ENCODE measurements around the gene PLXNA4. TPM values are rescaled to one million over a fixed set of nuclear protein-coding genes. Genes with fewer than 3 reads are reported as not detected.

The PLXNA4 gene
- total RNA-seq, 4 donors from 2014 or later: 4.8 to 19.7 (median 10.7) TPM

- no peak for ATAC-seq
Measured at GRCh38 chr7:132367795-132368194, 208.5 kb downstream of the PLXNA4 start.

GRCh38 chr7:132367004-132367403 lies 209.3 kb downstream of the PLXNA4 start:
- Histone ChIP-seq H3K27ac (no peak overlapping the region), H3K4me1 (no peaks in the 10 kb centered on the region), H3K27me3 (peaks cover 8% of the 10 kb centered on the region), H3K9me3 (no peaks in the 10 kb centered on the region), H3K36me3 (no peaks in the 10 kb centered on the region), H3K4me3 (no peak overlapping the region)
- no CpG with 5 or more reads among the region's 1 CpG for WGBS, 2 donors (ENCODE audit: low coverage in 1 of 2)
- ATAC-seq: no peak
- TF ChIP-seq CTCF (IDR thresholded peaks at IDR 0.05) (no peak), EP300 (IDR thresholded peaks at IDR 0.05) (no peak), POLR2A (IDR thresholded peaks at IDR 0.05) (no peak), POLR2AphosphoS5 (IDR thresholded peaks at IDR 0.05) (no peak)

More at GRCh38 chr7:132367795-132368194, 208.5 kb downstream of the PLXNA4 start:
- Histone ChIP-seq H3K4me3 (no peak overlapping the region), H3K27ac (no peak overlapping the region), H3K9me3 (no peaks in the 10 kb centered on the region), H3K36me3 (no peaks in the 10 kb centered on the region), H3K4me1 (no peaks in the 10 kb centered on the region), H3K27me3 (peaks cover 8% of the 10 kb centered on the region)
- WGBS, 2 donors (ENCODE audit: low coverage in 1 of 2): 89 to 92% methylated on average over 7 to 9 of the region's 9 CpGs
- TF ChIP-seq CTCF (IDR thresholded peaks at IDR 0.05) (no peak), EP300 (IDR thresholded peaks at IDR 0.05) (no peak), POLR2A (IDR thresholded peaks at IDR 0.05) (no peak), POLR2AphosphoS5 (IDR thresholded peaks at IDR 0.05) (no peak)

- H3K4me3 ChIP-seq: no peak overlapping the region
- 76 to 80% methylated on average over 3 to 5 of the region's 5 CpGs for WGBS, 2 donors (ENCODE audit: low coverage in 1 of 2)
- no peak overlapping the region for H3K27ac ChIP-seq
- no peaks in the 10 kb centered on the region for H3K4me1 ChIP-seq
- no peaks in the 10 kb centered on the region for H3K9me3 ChIP-seq
- TF ChIP-seq POLR2AphosphoS5 (IDR thresholded peaks at IDR 0.05) (no peak), CTCF (IDR thresholded peaks at IDR 0.05) (no peak), POLR2A (IDR thresholded peaks at IDR 0.05) (no peak), EP300 (IDR thresholded peaks at IDR 0.05) (no peak)
- H3K36me3 ChIP-seq: no peaks in the 10 kb centered on the region
- ATAC-seq: no peak
- H3K27me3 ChIP-seq: peaks cover 8% of the 10 kb centered on the region
Measured at GRCh38 chr7:132364226-132364625, 212.0 kb downstream of the PLXNA4 start.

GRCh38 chr7:132362059-132362458 lies 214.2 kb downstream of the PLXNA4 start:
- no peak overlapping the region for H3K27ac ChIP-seq
- WGBS, 2 donors (ENCODE audit: low coverage in 1 of 2): 89 to 100% methylated on average over 1 to 2 of the region's 2 CpGs
- H3K4me3 ChIP-seq: no peak overlapping the region
- H3K36me3 ChIP-seq: no peaks in the 10 kb centered on the region
- no peaks in the 10 kb centered on the region for H3K4me1 ChIP-seq
- H3K9me3 ChIP-seq: no peaks in the 10 kb centered on the region
- peaks cover 8% of the 10 kb centered on the region for H3K27me3 ChIP-seq
- no peak for ATAC-seq
- TF ChIP-seq POLR2A (IDR thresholded peaks at IDR 0.05) (no peak), POLR2AphosphoS5 (IDR thresholded peaks at IDR 0.05) (no peak), EP300 (IDR thresholded peaks at IDR 0.05) (no peak), CTCF (IDR thresholded peaks at IDR 0.05) (no peak)

- Histone ChIP-seq H3K27me3 (peaks cover 7% of the 10 kb centered on the region), H3K4me3 (no peak overlapping the region), H3K27ac (no peak overlapping the region), H3K9me3 (no peaks in the 10 kb centered on the region), H3K36me3 (no peaks in the 10 kb centered on the region), H3K4me1 (no peaks in the 10 kb centered on the region)
- 88% methylated on average over 4 of the region's 5 CpGs; no CpG with 5 or more reads in 1 of the 2 donors for WGBS, 2 donors (ENCODE audit: low coverage in 1 of 2)
- no peak for ATAC-seq
- TF ChIP-seq EP300 (IDR thresholded peaks at IDR 0.05) (no peak), CTCF (IDR thresholded peaks at IDR 0.05) (no peak), POLR2A (IDR thresholded peaks at IDR 0.05) (no peak), POLR2AphosphoS5 (IDR thresholded peaks at IDR 0.05) (no peak)
Measured at GRCh38 chr7:132361146-132361545, 215.1 kb downstream of the PLXNA4 start.

All from gastroesophageal sphincter (tissue), 4 donors.